Body of pancreas (tissue), 4 donors: ENCODE measurements around the gene KBTBD13.

Experiments
- POLR2A ChIP-seq, 3 donors: fragments of 450-650 bp; IDR thresholded peaks; one replicate each; pipeline ENCODE4 v1.6.1; 2016; ENCODE audit warnings: antibody characterized with exemption in 3 of 3, mild to moderate bottlenecking in 2 of 3
- TF ChIP-seq, protein P1 (sequence below), 7 experiments: fragments of 450-650 bp in 4 of 7; fragments of 200-600 bp in 3 of 7; sonication (generic) in 3 of 7; IDR thresholded peaks; one replicate each; pipeline ENCODE4 v1.5.1; 2016 to 2019; ENCODE audit warnings: antibody characterized with exemption in 7 of 7

DNA sequence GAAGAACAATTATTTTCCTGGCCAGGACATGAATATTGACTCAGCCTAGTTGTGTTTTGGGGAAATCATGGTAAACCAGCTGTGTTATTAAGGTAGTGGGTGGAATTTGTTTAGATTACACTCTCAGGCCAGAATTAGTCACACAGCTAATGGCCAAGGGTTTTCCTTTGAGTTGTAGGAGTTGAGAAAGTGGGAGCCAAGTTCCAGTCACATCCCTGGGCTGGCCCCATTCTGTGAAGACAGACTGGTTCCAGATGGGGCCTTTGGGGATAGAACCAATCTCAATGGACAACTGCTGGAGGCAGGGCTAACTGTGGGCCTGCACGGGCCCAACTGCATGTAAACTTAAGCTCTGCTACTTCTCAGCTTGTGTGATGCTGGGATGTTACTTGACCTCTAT lies 7.4 kb upstream of the KBTBD13 start:
- TF ChIP-seq, protein P1, sequence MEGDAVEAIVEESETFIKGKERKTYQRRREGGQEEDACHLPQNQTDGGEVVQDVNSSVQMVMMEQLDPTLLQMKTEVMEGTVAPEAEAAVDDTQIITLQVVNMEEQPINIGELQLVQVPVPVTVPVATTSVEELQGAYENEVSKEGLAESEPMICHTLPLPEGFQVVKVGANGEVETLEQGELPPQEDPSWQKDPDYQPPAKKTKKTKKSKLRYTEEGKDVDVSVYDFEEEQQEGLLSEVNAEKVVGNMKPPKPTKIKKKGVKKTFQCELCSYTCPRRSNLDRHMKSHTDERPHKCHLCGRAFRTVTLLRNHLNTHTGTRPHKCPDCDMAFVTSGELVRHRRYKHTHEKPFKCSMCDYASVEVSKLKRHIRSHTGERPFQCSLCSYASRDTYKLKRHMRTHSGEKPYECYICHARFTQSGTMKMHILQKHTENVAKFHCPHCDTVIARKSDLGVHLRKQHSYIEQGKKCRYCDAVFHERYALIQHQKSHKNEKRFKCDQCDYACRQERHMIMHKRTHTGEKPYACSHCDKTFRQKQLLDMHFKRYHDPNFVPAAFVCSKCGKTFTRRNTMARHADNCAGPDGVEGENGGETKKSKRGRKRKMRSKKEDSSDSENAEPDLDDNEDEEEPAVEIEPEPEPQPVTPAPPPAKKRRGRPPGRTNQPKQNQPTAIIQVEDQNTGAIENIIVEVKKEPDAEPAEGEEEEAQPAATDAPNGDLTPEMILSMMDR (IDR thresholded peaks at IDR 0.05), result no peak
- no peak for TF ChIP-seq POLR2A (IDR thresholded peaks at IDR 0.05)
